ENCODE data around the gene HECTD4. TPM values are rescaled to one million over a fixed set of nuclear protein-coding genes. Genes with fewer than 3 reads are reported as not detected.

HECTD4 gene
- total RNA-seq, 1 experiment from 2014 or later, result 30.0 TPM

DNA sequence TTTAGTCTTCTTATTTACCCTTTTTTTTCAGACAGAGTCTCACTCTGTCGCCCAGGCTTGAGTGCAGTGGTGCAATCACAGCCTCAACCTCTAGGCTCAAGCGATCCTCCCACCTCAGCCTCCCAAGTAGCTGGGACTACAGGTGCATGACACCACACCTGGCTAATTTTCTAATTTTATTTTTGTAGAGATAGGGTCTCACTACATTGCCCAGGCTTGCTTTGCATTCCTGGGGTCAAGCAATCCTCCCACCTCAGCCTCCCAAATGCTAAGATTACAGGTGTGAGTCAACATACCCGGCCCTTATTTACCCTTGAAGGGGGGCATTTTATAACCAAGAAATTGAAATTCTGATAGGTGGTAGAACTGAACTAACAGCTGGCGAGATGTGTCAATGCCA, 21.0 kb downstream of the HECTD4 start:
- H3K9me3 ChIP-seq (ENCODE audit: control insufficient read depth, low read depth, low read length), result no peaks in the 10 kb centered on the region
- WGBS (ENCODE audit: extremely low coverage, insufficient read length, low lambda C conversion rate), result no CpG with 5 or more reads among the region's 4 CpGs
- Mint-ChIP-seq H3K4me1 (peaks cover 0 to 9% of the 10 kb centered on the region in 2 experiments; a peak in 2 of 4 replicates), H3K9me3 (no peaks in the 10 kb centered on the region), H3K36me3 (ENCODE audit: insufficient read depth in 1 of 3, low read depth in 3 of 3) (no peaks in the 10 kb centered on the region; a peak in 1 of 7 replicates), H3K27me3 (ENCODE audit: low read depth) (no peaks in the 10 kb centered on the region), H3K27ac (no peak overlapping the region), H3K4me3 (no peak overlapping the region)
- DNase-seq, result no peak
- H3K9ac ChIP-seq (ENCODE audit: extremely low read depth, insufficient read length, low read length), result no peak overlapping the region
- no peak overlapping the region for H2AFZ ChIP-seq (ENCODE audit: low read length)
- peaks cover 5% of the 10 kb centered on the region for H3K79me1 ChIP-seq (ENCODE audit: insufficient read depth, low read depth, low read length, poor library complexity, severe bottlenecking)
- H3K14ac ChIP-seq (ENCODE audit: insufficient read depth, low read length), result no peak overlapping the region
- no peak overlapping the region for H4K8ac ChIP-seq (replicated peaks; ENCODE audit: insufficient read length, low read depth, low read length)
- no peak overlapping the region for H2BK20ac ChIP-seq (ENCODE audit: low read depth, low read length, poor library complexity, severe bottlenecking)
- H3K79me2 ChIP-seq (ENCODE audit: insufficient read depth, low read length), result no peaks in the 10 kb centered on the region; the same call in 1 of the 2 replicates
- no peak overlapping the region for H2BK120ac ChIP-seq (ENCODE audit: low read depth, low read length, poor library complexity, severe bottlenecking)
- no peak overlapping the region for H2BK5ac ChIP-seq (ENCODE audit: insufficient read length, low read length)
- H4K91ac ChIP-seq (ENCODE audit: insufficient read length, low read depth, low read length), result no peak overlapping the region
- no peak overlapping the region for H3K4me2 ChIP-seq (ENCODE audit: insufficient read depth, insufficient read length, low read length)
- H3K18ac ChIP-seq (ENCODE audit: insufficient read length, low read depth, low read length), result no peak overlapping the region
- no peak overlapping the region for H3K23ac ChIP-seq (ENCODE audit: insufficient read length, low read depth, low read length)
- H3K56ac ChIP-seq (ENCODE audit: insufficient read length, low read depth, low read length), result no peak overlapping the region
- no peaks in the 10 kb centered on the region for H3K27me3 ChIP-seq (ENCODE audit: insufficient read depth, low read length)
- TF ChIP-seq, protein P1, sequence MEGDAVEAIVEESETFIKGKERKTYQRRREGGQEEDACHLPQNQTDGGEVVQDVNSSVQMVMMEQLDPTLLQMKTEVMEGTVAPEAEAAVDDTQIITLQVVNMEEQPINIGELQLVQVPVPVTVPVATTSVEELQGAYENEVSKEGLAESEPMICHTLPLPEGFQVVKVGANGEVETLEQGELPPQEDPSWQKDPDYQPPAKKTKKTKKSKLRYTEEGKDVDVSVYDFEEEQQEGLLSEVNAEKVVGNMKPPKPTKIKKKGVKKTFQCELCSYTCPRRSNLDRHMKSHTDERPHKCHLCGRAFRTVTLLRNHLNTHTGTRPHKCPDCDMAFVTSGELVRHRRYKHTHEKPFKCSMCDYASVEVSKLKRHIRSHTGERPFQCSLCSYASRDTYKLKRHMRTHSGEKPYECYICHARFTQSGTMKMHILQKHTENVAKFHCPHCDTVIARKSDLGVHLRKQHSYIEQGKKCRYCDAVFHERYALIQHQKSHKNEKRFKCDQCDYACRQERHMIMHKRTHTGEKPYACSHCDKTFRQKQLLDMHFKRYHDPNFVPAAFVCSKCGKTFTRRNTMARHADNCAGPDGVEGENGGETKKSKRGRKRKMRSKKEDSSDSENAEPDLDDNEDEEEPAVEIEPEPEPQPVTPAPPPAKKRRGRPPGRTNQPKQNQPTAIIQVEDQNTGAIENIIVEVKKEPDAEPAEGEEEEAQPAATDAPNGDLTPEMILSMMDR (conservative IDR thresholded peaks at IDR 0.05), result no peak
- H3K4ac ChIP-seq (ENCODE audit: low read depth, low read length), result no peak overlapping the region
- no peak overlapping the region for H4K5ac ChIP-seq (ENCODE audit: insufficient read length, low read depth, low read length)
- no peak overlapping the region for H2BK15ac ChIP-seq (ENCODE audit: low read depth, low read length)
- no peaks in the 10 kb centered on the region for H3K23me2 ChIP-seq (ENCODE audit: insufficient read length, low read depth, low read length, poor library complexity, severe bottlenecking)
- no peak overlapping the region for H2AK5ac ChIP-seq (ENCODE audit: insufficient read length, low read length)
- H3K27ac ChIP-seq (ENCODE audit: insufficient read length, low read depth, low read length), result no peak overlapping the region
- H3K4me1 ChIP-seq (ENCODE audit: insufficient read depth, low read length), result no peaks in the 10 kb centered on the region
- no peaks in the 10 kb centered on the region for H4K20me1 ChIP-seq (ENCODE audit: control insufficient read depth, insufficient read depth, insufficient read length)
- no peak overlapping the region for H2BK12ac ChIP-seq (ENCODE audit: insufficient read length, low read depth, low read length)
- H3T11ph ChIP-seq (ENCODE audit: low read length), result no peak overlapping the region

Data from H9 (cell line).